HepG2 (cell line): ENCODE results near the gene SNAP47. TPM values are rescaled to one million over a fixed set of nuclear protein-coding genes. Genes with fewer than 3 reads are reported as not detected.

Source experiments
- ARNT ChIP-seq: fragments of 450-650 bp; IDR thresholded peaks from 2 replicates; pipeline ENCODE4 v1.6.1; 2017
- ATF1 ChIP-seq: IDR thresholded peaks from 2 replicates; pipeline ENCODE4 v1.6.1; 2016; ENCODE audit warnings: mild to moderate bottlenecking, control low read depth
- BHLHE40 ChIP-seq: IDR thresholded peaks from 2 replicates; pipeline ENCODE4 v1.6.1; 2011; ENCODE audit warnings: low read length, improper control_type of control experiment
- FIP1L1 ChIP-seq: fragments of 200-400 bp; formaldehyde crosslinking; IDR thresholded peaks from 2 replicates; pipeline ENCODE4 v1.6.1; 2018; ENCODE audit warnings: low read depth, mild to moderate bottlenecking, low read length, moderate library complexity, borderline replicate concordance; ENCODE audit not compliant: insufficient read depth
- HNRNPK ChIP-seq: fragments of 200-400 bp; formaldehyde crosslinking; IDR thresholded peaks from 2 replicates; pipeline ENCODE4 v1.6.1; 2018; ENCODE audit warnings: low read length, low read depth, moderate library complexity, mild to moderate bottlenecking; ENCODE audit not compliant: poor library complexity, severe bottlenecking
- IRF2 ChIP-seq: IDR thresholded peaks from 2 replicates; pipeline ENCODE4 v1.6.1; 2018; ENCODE audit warnings: missing genetic modification reagents, missing compliant biosample characterization
- JUNB ChIP-seq: sonication (generic); formaldehyde crosslinking; IDR thresholded peaks from 2 replicates; pipeline ENCODE4 v1.8.0; 2022; ENCODE audit warnings: missing genetic modification reagents, mild to moderate bottlenecking, borderline replicate concordance
- KAT8 ChIP-seq: IDR thresholded peaks from 2 replicates; pipeline ENCODE4 v1.6.1; 2016; ENCODE audit warnings: missing genetic modification reagents, missing compliant biosample characterization
- KMT2A ChIP-seq: sonication (generic); formaldehyde crosslinking; IDR thresholded peaks from 2 replicates; pipeline ENCODE4 v1.4.0; 2020; ENCODE audit warnings: missing genetic modification reagents
- NCOR1 ChIP-seq: fragments of 200-600 bp; sonication (generic); IDR thresholded peaks from 2 replicates; pipeline ENCODE4 v1.7.0; 2017; ENCODE audit warnings: antibody characterized with exemption, low read length, borderline replicate concordance
- NFKB2 ChIP-seq: sonication (generic); formaldehyde crosslinking; IDR thresholded peaks from 2 replicates; pipeline ENCODE4 v1.4.0; 2020; ENCODE audit warnings: missing genetic modification reagents, borderline replicate concordance
- ZNF34 ChIP-seq: sonication (generic); formaldehyde crosslinking; IDR thresholded peaks from 2 replicates; pipeline ENCODE4 v1.4.0; 2020; ENCODE audit warnings: mild to moderate bottlenecking, missing genetic modification reagents, borderline replicate concordance
- ZNF598 ChIP-seq: sonication (generic); formaldehyde crosslinking; IDR thresholded peaks from 2 replicates; pipeline ENCODE4 v1.5.1; 2020; ENCODE audit warnings: mild to moderate bottlenecking, missing genetic modification reagents, borderline replicate concordance
- polyA plus RNA-seq, 8 experiments: library from polyadenylated mRNA; depleted of rRNA in 3 of 8; stranded (reverse) in 7 of 8; unstranded in 1 of 8; fragments of >200 nt; fragmentation: Illumina TruSeq in 4 of 8; extraction: Trizol in 4 of 8; gene quantifications; 2 replicates each; pipeline versions ENCODE4 v1.2.1 to v1.2.3, GENCODE V29; 2011 to 2016; ENCODE audit warnings: low read depth in 4 of 8, missing spikeins in 1 of 8, mixed read lengths in 1 of 8; ENCODE audit not compliant: insufficient read depth in 1 of 8
- total RNA-seq, 5 experiments: library from RNA; depleted of rRNA; stranded (reverse); fragments of >200 nt; fragmentation: Illumina TruSeq; extraction: Trizol; gene quantifications; 2 replicates each; pipeline ENCODE4 v1.2.3, GENCODE V29; 2016; ENCODE audit warnings: low read depth in 1 of 5
- TF ChIP-seq, protein P1 (sequence below): sonication (generic); formaldehyde crosslinking; IDR thresholded peaks from 2 replicates; pipeline ENCODE4 v1.8.0; 2022; ENCODE audit warnings: missing genetic modification reagents, mild to moderate bottlenecking, borderline replicate concordance
- TF ChIP-seq, protein P2 (sequence below): sonication (generic); formaldehyde crosslinking; IDR thresholded peaks from 2 replicates; pipeline ENCODE4 v1.9.0; 2022; ENCODE audit warnings: low read depth, missing genetic modification reagents
- TF ChIP-seq, protein P3 (sequence below): sonication (generic); formaldehyde crosslinking; IDR thresholded peaks from 2 replicates; pipeline ENCODE4 v1.4.0; 2020; ENCODE audit warnings: missing genetic modification reagents, borderline replicate concordance
- TF ChIP-seq, protein P4 (sequence below): sonication (generic); formaldehyde crosslinking; IDR thresholded peaks from 2 replicates; pipeline ENCODE4 v1.5.1; 2020; ENCODE audit warnings: mild to moderate bottlenecking, missing genetic modification reagents

Gene SNAP47
- total and polyA plus RNA-seq, 2 of the 13 experiments (the other 11 are each of a cell fraction or from before 2014, with no cell fraction given) = 13.6 to 25.1 TPM

DNA sequence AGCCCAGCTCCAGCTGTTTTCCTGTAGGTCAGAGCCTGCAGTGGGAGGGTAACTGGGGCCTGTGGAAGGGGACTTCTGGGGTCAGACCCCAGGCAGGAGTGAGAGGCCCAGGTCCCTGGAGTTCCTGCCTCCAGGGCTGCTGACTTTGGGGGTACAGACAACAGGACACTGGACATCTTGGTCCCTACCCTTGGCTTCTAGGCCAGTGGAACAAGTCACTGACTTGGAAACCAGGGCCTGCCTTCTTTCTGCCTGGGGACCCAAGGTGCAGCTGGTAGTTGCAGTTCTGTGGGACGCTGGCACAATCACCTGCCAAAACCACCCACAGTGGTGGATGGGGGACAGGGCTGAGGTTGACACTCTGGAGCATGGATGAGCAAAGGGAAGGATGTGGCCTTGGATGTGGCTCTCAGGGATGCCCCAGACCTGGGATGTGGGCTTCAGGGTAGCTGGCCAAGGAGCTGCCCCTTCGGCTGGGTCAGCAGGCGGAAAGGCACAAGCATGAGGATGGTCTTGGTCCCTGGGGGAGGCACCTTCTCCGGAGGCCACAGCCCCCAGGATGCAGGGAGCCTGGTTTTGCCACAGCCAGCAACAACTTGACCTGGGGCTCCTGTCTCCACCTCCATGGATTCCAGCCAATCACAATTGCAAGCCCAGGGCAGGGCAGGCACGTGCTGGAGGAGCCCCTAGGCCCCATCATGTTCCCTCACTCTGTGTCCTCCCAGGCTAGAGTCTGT is 5.9 kb upstream of the SNAP47 start (continued):
- TF ChIP-seq, protein P1, sequence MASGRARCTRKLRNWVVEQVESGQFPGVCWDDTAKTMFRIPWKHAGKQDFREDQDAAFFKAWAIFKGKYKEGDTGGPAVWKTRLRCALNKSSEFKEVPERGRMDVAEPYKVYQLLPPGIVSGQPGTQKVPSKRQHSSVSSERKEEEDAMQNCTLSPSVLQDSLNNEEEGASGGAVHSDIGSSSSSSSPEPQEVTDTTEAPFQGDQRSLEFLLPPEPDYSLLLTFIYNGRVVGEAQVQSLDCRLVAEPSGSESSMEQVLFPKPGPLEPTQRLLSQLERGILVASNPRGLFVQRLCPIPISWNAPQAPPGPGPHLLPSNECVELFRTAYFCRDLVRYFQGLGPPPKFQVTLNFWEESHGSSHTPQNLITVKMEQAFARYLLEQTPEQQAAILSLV = peak; percentile 5; the same call in 1 of the 2 replicates
- TF ChIP-seq HNRNPK (no peak), BHLHE40 (peak; percentile 62), IRF2 (CRISPR knock-in tag) (no peak), ATF1 (CRISPR knock-in tag) (no peak), FIP1L1 (no peak), NCOR1 (no peak), NFKB2 (no peak; the same call in 1 of the 2 replicates), KMT2A (CRISPR knock-in tag) (peak; percentile 15; the same call in 1 of the 2 replicates), JUNB (no peak), ARNT (no peak), KAT8 (CRISPR knock-in tag) (no peak), ZNF34 (CRISPR knock-in tag) (no peak), ZNF598 (CRISPR knock-in tag) (no peak)
- TF ChIP-seq, protein P2, sequence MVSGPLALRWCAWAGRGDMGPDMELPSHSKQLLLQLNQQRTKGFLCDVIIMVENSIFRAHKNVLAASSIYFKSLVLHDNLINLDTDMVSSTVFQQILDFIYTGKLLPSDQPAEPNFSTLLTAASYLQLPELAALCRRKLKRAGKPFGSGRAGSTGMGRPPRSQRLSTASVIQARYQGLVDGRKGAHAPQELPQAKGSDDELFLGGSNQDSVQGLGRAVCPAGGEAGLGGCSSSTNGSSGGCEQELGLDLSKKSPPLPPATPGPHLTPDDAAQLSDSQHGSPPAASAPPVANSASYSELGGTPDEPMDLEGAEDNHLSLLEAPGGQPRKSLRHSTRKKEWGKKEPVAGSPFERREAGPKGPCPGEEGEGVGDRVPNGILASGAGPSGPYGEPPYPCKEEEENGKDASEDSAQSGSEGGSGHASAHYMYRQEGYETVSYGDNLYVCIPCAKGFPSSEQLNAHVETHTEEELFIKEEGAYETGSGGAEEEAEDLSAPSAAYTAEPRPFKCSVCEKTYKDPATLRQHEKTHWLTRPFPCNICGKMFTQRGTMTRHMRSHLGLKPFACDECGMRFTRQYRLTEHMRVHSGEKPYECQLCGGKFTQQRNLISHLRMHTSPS = no peak
- TF ChIP-seq, protein P3, sequence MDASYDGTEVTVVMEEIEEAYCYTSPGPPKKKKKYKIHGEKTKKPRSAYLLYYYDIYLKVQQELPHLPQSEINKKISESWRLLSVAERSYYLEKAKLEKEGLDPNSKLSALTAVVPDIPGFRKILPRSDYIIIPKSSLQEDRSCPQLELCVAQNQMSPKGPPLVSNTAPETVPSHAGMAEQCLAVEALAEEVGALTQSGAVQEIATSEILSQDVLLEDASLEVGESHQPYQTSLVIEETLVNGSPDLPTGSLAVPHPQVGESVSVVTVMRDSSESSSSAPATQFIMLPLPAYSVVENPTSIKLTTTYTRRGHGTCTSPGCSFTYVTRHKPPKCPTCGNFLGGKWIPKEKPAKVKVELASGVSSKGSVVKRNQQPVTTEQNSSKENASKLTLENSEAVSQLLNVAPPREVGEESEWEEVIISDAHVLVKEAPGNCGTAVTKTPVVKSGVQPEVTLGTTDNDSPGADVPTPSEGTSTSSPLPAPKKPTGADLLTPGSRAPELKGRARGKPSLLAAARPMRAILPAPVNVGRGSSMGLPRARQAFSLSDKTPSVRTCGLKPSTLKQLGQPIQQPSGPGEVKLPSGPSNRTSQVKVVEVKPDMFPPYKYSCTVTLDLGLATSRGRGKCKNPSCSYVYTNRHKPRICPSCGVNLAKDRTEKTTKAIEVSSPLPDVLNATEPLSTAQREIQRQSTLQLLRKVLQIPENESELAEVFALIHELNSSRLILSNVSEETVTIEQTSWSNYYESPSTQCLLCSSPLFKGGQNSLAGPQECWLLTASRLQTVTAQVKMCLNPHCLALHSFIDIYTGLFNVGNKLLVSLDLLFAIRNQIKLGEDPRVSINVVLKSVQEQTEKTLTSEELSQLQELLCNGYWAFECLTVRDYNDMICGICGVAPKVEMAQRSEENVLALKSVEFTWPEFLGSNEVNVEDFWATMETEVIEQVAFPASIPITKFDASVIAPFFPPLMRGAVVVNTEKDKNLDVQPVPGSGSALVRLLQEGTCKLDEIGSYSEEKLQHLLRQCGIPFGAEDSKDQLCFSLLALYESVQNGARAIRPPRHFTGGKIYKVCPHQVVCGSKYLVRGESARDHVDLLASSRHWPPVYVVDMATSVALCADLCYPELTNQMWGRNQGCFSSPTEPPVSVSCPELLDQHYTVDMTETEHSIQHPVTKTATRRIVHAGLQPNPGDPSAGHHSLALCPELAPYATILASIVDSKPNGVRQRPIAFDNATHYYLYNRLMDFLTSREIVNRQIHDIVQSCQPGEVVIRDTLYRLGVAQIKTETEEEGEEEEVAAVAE (CRISPR knock-in tag) = no peak
- TF ChIP-seq, protein P4, sequence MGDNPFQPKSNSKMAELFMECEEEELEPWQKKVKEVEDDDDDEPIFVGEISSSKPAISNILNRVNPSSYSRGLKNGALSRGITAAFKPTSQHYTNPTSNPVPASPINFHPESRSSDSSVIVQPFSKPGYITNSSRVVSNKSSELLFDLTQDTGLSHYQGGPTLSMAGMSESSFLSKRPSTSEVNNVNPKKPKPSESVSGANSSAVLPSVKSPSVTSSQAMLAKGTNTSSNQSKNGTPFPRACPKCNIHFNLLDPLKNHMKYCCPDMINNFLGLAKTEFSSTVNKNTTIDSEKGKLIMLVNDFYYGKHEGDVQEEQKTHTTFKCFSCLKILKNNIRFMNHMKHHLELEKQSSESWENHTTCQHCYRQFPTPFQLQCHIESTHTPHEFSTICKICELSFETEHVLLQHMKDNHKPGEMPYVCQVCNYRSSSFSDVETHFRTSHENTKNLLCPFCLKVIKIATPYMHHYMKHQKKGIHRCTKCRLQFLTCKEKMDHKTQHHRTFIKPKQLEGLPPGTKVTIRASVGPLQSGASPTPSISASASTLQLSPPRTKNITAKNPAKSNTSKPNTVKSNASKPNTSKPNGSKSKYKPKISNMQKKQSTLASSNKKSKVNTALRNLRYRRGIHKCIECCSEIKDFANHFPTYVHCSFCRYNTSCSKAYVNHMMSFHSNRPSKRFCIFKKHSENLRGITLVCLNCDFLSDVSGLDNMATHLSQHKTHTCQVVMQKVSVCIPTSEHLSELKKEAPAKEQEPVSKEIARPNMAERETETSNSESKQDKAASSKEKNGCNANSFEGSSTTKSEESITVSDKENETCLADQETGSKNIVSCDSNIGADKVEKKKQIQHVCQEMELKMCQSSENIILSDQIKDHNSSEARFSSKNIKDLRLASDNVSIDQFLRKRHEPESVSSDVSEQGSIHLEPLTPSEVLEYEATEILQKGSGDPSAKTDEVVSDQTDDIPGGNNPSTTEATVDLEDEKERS (CRISPR knock-in tag) = no peak
